GM10266 (cell line): ENCODE results near the gene COL6A1.

Source experiments
- DNase-seq: peaks from one replicate; pipeline ENCODE4 v3.0.0; 2012; ENCODE audit errors: extremely low spot score
- CTCF ChIP-seq: IDR thresholded peaks from 2 replicates; pipeline ENCODE4 v1.5.1; 2012; ENCODE audit warnings: mild to moderate bottlenecking, low read depth; ENCODE audit not compliant: control insufficient read depth, insufficient read depth; ENCODE audit errors: missing control alignments

Gene COL6A1

GRCh38 chr21:46018615-46019014, 37.0 kb downstream of the COL6A1 start:
- no peak for DNase-seq
- TF ChIP-seq CTCF, result no peak

GRCh38 chr21:46020581-46020980, 39.0 kb downstream of the COL6A1 start:
- no peak for DNase-seq
- TF ChIP-seq CTCF, result no peak

GRCh38 chr21:46021398-46021797, 39.8 kb downstream of the COL6A1 start:
- DNase-seq, result no peak
- no peak for TF ChIP-seq CTCF

GRCh38 chr21:46021978-46022544, 40.5 kb downstream of the COL6A1 start:
- no peak for DNase-seq
- TF ChIP-seq CTCF, result no peak

GRCh38 chr21:46022551-46023525, 41.3 kb downstream of the COL6A1 start:
- no peak for TF ChIP-seq CTCF
- DNase-seq, result no peak

- DNase-seq, result no peak
- TF ChIP-seq CTCF, result no peak
Observed at GRCh38 chr21:46023555-46023954, 42.0 kb downstream of the COL6A1 start.

- no peak for TF ChIP-seq CTCF
- no peak for DNase-seq
Observed at GRCh38 chr21:46024141-46024540, 42.6 kb downstream of the COL6A1 start.
